ENCODE measurements around the gene CCDC194.

Gene CCDC194

GRCh38 chr19:17393914-17394313 lies at the start of gene CCDC194:
CCDC194 (minus strand) TSS chr19:17394196; CDS start chr19:17394158, 38 bp downstream.
- no peak for DNase-seq

GRCh38 chr19:17441241-17442021 lies 47.4 kb upstream of the CCDC194 start:
- no peak for DNase-seq

GRCh38 chr19:17436874-17437267 lies 42.9 kb upstream of the CCDC194 start:
- DNase-seq, result no peak

- no peak for DNase-seq
Observed at GRCh38 chr19:17436094-17436873, 42.3 kb upstream of the CCDC194 start.

- DNase-seq, result no peak
Observed at GRCh38 chr19:17435218-17435617, 41.2 kb upstream of the CCDC194 start.

- DNase-seq, result no peak
Observed at GRCh38 chr19:17431417-17431816, 37.4 kb upstream of the CCDC194 start.

GRCh38 chr19:17429641-17430113 lies 35.7 kb upstream of the CCDC194 start:
- DNase-seq, result no peak

GRCh38 chr19:17424743-17425365 lies 30.9 kb upstream of the CCDC194 start:
- no peak for DNase-seq

- DNase-seq, result no peak
Observed at GRCh38 chr19:17423429-17424208, 29.6 kb upstream of the CCDC194 start.

GRCh38 chr19:17421942-17422341 lies 27.9 kb upstream of the CCDC194 start:
- no peak for DNase-seq

- DNase-seq, result no peak
Observed at GRCh38 chr19:17420475-17420924, 26.5 kb upstream of the CCDC194 start.

- peak; percentile 99 for DNase-seq
Observed at GRCh38 chr19:17419621-17420474, 25.9 kb upstream of the CCDC194 start, which contains the start of gene MVB12A. MVB12A (plus strand) TSS chr19:17420047; CDS start chr19:17420136, 89 bp downstream.

- DNase-seq, result no peak
Observed at GRCh38 chr19:17419154-17419620, 25.2 kb upstream of the CCDC194 start.

- no peak for DNase-seq
Observed at GRCh38 chr19:17418710-17419109, 24.7 kb upstream of the CCDC194 start.

- DNase-seq, result no peak
Observed at GRCh38 chr19:17415121-17415520, 21.1 kb upstream of the CCDC194 start.

GRCh38 chr19:17414097-17414496 lies 20.1 kb upstream of the CCDC194 start:
- no peak for DNase-seq

- no peak for DNase-seq
Observed at GRCh38 chr19:17411801-17412200, 17.8 kb upstream of the CCDC194 start.

- no peak for DNase-seq
Observed at GRCh38 chr19:17409990-17410389, 16.0 kb upstream of the CCDC194 start.

- no peak for DNase-seq
Observed at GRCh38 chr19:17406887-17407196, 12.8 kb upstream of the CCDC194 start.

- no peak for DNase-seq
Observed at GRCh38 chr19:17406046-17406886, 12.3 kb upstream of the CCDC194 start.
